HuH-7.5 (cell line): ENCODE data around the gene PRODH2.
"Not testable (repeated sequence)": the region's sequence is repeated elsewhere in the genome, so short reads cannot be mapped to it uniquely, and the experiment has no call there.

Experiments used
- DNase-seq: peaks from one replicate; pipeline ENCODE4 v3.0.0; 2011; ENCODE audit warnings: low spot score

PRODH2 gene

DNA sequence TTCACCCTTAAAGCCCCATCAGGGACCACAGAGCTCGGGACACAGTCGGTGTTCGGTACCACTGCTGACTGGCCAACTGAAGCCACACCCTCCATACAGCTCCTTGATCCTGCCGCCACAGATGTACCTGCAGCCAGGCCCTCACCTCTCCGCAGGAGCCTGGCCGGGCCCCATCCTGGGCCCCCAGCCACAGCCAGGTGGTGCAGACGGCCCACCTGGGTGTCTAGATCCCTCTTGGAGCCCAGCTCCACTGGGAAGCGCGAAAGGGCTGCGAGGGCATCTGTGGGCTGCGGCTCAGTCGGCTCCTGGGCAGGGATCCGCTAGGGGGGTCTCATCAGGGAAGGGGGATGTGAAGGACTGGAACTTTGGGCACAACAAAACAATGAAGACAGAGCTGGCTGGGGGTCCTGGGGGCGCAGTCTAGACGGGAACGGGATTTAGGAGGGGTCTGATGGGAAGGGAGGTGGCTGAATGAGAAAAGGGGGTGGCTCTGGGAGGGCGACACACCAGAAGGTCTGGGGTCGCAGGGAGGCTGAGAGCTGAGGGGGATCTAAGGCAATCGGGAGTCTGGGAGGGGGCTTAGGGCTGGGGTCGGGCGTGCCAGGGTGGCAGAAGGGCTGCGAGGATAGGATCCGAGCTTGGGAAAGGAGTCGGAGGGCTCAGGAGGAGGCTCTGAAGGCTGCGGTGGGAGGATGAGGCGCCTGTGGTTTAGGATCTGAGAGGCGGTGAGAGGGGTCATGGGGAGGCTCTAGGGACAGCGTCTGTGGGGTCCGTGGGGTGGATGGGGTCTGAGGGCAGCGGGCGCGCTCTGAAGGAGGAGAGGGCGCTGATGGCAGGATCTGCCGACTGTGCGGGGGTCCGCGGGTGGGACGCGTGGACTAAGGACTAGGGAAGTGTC is 15.8 kb downstream of the PRODH2 start:
- no peak for DNase-seq

DNA sequence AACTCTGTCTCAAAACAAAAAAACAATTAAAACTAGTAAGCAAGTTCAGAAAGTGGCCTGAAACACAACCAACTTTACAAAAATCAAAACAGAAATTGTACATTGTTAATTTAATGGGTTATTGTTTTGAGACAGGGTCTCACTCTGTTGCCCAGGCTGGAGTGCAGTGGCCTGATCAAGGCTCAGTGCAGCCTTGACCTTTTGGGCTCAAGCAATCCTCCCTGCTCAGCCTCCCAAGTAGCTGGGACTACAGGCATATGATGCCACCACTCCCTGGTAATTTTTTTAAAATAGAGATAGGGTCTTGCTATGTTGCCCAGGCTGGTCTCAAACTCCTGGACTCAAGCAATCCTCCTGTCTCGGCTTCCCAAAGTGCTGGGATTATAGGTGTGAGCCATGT is 17.1 kb downstream of the PRODH2 start:
- DNase-seq: not testable (repeated sequence)

DNA sequence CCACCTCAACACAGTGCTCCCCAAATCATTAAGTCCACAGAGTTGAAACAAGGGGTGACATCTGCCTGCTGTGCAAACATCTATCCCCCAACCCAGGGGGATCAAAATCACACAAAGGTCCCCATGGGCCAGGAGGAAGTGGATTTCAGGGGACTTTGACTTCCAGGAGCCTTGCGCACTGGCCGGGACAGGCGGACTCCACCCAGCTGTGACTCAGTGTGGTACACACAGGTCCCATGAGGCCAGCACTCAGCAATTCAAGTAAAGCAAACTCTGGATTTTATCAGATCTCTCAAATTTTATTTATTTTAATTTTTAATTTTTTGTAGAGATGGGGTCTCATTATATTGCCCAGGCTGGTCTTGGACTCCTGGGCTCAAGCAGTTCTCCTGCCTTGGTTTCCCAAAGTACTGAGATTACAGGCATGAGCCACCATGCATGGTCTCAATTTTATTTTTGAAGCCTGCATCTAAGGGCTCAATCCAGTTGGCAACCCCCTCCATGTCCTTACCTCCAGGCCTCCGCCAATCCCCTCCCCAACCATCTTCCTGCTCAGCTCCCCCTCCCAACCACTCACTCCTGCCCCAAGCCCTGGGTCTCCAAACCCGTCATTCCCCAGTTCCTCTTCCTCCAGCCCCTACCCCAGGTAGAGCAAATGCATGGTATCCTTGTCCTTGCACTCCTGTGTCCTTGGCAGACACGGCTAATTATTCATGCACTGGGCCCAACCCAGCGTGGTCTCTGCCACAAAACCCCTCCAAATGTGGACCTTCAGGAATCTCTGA is 19.1 kb downstream of the PRODH2 start:
- DNase-seq: no peak

DNA sequence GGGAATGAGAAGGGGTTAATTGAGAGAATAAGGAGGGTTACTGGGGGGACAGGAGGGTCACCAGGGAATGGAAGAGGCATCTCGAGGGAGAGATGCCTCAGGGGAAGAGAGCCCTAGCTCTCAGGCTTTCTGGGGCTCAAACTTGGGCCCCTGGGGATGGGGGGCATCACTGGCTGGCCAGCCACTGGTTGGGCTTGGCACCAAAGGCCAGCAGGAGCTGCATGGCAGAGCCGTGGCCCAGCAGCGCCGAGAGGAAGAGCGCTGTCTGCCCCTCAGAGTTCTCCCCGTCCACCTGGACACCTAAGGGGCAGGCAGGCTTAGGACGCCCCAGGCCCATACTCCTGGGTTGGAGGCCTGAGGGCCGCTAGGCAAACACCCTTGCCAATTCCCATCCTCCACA is 19.8 kb downstream of the PRODH2 start:
- no peak for DNase-seq

DNA sequence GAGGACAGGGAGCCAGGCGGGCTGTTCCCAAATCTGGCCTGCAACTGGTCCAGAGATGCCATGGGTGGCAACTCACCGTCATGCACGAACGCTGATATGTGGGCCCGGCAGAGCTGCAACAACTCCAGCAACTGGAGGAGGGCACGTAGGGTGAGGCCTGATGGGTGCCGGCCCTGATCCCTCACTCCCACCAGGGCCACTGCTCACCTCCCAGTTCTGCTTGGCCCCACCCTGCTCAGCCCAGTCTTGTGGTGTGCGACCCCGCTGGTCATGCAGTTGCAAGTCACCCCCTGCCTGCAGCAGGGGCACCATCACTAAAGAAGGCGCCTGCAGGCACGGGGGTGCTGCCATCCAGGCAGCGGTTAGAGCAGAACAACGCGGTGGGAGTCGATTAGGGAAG is 20.3 kb downstream of the PRODH2 start:
- no peak for DNase-seq

DNA sequence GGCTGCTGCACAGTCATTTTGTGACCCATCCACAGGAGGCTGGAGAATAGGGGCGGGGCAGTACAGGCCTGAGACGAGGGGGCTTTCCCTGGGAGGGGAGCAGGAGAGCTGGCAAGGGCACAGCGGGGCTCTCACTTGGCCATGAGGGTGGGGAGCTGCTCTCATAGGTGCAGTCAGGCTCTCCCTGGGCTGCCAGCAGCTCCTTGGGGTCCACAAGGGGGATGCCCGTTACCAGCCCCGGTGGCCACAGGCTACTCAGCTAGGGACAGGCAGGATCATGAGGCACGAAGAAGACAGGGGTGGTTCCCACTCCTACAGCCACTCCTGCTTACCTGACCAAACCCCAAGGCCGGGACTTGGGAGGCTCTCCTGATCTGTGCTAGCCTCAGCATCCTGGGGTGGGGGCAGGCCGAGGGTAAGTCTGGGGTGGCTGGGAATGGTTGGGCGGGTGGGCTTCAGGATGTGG is 20.8 kb downstream of the PRODH2 start:
- DNase-seq: no peak

DNA sequence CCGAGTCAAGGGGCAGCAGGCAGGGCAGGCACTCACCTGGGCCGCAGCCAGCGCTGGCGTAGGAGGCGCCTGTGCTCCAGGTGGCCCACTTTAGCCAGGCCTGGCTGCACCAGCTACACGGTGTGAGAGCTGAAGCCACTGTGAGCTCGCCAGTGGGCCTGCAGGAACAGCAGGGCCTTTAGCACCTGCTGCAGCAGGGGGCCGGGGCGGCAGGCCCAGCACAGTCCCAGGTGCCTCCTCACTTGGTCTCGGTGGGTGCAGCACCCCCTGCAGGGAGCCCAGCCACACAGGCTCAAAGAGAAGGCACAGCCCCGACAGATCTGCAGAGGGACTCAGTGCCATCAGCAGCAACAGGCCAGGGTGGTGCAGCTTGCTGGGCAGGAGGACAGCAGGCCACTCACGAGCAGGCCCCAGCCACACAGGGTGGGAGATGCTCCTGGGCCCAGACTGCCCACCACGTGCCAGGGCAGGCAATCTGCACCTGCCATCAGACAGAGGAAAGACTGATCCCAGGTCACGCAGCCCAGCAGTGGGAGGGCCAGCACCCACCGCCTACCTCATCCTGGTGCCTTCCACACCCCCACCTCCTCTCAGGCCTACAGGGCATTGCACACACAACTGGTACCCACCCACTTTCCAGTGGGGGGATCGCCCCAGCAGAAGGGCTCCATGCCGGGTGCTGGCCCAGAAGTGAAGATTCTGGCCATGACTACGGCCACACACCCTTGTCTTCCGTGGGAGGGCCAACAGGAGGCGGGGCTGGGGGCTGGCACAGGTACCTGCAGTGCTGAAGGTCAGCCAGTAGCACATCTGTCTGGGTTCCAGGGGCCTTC is 21.4 kb downstream of the PRODH2 start:
- peak; percentile 55 for DNase-seq

DNA sequence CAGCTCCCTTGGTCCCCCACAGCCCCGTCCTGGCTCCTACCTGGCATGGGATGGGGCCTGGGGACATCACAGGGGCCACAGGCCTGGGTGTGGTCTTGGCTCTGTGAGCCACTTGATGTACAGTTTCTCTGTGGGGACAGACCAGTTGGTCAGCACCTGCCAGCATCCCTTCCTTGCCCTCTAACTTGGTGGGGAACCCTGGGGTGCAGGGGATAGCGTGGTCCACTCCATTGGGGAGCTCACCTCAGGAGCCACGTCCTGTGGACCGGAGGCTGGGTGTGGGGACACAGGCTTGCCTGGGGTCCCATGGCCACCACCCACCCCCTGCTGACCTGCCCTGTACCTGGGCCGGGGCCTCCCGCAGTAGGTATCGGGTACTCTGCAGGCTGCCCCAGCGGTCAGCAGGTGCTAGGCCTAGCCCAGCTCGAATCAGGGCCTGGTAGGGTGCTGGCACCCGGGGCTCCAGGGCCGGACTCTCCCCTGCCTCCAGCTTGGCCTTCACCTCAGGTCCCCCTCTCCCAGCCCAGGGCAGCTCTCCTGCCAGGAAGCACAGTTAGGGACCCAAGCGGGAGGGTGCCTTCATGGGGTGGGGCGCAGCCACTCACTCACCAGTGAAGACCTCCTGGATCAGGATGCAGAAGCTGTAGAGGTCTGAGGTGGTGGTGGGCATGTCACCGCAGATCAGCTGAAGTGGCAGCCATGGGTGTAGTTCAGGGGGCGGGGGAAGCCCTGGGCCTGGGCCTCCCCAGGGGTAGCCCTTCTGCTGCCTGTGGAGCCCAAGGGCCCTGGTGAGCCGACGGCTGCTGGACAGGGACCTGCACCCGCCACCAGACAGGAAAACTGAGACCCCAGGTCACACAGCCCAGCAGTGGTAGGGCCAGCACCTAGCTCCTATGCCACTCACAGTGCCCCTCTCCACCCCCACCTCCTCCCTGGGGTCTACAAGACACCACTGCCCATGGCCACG is 22.4 kb downstream of the PRODH2 start:
- no peak for DNase-seq

DNA sequence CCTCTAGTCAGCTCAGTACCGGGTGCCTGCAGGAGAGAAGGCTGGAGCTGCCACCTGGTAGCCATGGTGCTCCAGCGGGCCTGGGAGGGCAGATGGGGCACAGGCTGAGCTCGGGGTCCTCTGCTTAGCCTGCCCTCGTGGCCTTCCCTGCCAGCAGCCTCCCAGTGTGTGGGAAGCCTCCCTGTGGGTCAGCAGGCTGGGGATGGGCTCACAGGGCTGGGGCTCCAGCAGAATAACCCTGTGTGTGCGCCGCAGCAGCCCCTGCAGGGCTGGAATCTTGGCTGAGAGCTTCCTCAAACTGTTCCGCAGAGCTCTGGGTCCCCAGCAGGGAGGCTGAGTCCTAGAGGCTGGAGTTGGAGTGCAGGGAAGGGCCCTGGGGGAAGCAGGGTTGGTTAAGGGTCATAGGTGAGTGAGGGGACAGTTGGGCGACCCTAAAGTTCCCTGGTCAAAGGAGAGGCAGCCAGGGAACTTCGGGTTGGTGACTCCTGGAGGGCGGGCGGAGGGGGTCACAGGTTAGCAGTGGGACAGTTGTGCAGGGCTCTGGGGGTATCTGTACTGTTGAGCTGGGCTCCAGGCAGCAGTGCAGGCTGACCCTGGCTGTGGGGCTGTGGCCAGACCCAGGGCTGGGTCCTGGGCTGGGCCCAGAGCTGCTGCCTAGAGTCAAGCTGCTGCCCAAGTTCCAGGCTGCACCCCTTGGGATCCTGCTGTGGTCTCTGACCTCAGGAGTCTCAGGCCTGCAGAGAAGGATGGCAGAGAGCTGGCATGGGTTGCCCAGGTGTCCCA is 23.3 kb downstream of the PRODH2 start:
- no peak for DNase-seq

DNA sequence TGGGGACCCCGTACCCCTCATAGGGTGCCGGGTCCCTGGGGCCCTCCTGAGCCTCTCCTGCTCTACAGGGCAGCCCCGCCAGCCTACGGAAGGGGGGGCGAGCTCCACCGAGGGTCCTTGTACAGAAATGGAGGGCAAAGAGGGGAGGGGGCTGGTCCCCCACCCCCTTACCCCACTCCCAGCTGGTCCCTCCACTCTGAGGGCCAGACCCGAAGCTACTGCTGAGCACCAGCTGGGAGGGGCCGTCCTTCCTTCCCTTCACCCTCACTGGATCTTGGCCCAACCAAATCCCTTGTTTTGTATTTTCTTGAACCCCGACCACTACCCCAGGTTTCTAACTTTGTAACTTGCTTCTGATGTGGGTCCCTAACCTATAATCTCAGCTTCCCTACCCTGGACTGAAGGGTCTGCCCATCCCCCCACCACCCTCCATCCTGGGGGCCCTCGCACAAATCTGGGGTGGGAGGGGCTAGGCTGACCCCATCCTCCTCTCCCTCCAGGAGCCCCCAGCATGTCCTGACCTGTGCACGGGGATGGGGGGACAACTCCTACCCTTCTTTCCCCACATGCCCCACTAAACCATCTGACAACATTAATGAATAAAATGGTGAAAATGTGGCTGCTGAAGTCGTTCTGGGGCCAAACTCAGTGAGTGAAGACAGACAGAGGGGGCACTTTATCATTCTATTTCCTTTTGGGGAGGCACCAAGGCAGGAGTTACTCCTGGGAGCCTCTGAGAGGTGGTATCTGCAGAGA is 24.3 kb downstream of the PRODH2 start:
- DNase-seq: no peak

DNA sequence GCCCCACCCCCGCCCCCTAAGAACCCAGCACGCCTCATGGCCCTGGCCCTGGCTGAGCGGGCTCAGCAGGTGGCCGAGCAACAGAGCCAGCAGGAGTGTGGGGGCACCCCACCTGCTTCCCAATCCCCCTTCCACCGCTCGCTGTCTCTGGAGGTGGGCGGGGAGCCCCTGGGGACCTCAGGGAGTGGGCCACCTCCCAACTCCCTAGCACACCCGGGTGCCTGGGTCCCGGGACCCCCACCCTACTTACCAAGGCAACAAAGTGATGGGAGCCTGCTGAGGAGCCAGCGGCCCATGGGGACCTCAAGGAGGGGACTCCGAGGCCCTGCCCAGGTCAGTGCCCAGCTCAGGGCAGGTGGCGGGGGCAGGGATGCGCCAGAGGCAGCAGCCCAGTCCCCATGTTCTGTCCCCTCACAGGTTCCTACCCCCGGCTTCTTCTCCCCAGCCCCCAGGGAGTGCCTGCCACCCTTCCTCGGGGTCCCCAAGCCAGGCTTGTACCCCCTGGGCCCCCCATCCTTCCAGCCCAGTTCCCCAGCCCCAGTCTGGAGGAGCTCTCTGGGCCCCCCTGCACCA is 25.3 kb downstream of the PRODH2 start:
- DNase-seq: no peak

DNA sequence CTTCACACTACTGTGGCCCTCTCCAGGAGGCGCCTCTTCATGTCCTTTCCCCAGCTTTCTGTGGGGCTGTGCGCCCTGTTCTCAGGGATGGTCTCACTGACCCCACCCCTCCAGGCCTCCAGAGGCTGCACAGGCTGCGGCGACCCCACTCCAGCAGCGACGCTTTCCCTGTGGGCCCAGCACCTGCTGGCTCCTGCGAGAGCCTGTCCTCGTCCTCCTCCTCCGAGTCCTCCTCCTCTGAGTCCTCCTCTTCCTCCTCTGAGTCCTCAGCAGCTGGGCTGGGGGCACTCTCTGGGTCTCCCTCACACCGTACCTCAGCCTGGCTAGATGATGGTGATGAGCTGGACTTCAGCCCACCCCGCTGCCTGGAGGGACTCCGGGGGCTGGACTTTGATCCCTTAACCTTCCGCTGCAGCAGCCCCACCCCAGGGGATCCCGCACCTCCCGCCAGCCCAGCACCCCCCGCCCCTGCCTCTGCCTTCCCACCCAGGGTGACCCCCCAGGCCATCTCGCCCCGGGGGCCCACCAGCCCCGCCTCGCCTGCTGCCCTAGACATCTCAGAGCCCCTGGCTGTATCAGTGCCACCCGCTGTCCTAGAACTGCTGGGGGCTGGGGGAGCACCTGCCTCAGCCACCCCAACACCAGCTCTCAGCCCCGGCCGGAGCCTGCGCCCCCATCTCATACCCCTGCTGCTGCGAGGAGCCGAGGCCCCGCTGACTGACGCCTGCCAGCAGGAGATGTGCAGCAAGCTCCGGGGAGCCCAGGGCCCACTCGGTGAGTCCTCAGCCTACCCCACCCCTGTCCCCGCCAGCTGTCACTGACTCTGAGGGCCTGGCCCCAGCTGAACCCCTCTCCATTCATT is 26.1 kb downstream of the PRODH2 start:
- DNase-seq: peak; percentile 75

DNA sequence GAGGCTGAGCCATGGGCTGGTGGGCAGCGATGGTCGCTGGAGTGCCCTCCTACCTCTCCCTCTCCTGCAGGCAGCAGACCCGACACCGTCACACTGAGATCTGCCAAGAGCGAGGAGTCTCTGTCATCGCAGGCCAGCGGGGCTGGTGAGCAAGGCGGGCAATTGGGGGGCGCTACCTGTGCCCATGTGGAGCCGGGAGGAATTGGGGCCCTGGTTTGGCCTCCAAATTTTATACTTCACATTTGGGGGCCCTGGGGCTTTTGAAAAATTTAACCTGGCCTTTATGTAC is 27.4 kb downstream of the PRODH2 start:
- no peak for DNase-seq

DNA sequence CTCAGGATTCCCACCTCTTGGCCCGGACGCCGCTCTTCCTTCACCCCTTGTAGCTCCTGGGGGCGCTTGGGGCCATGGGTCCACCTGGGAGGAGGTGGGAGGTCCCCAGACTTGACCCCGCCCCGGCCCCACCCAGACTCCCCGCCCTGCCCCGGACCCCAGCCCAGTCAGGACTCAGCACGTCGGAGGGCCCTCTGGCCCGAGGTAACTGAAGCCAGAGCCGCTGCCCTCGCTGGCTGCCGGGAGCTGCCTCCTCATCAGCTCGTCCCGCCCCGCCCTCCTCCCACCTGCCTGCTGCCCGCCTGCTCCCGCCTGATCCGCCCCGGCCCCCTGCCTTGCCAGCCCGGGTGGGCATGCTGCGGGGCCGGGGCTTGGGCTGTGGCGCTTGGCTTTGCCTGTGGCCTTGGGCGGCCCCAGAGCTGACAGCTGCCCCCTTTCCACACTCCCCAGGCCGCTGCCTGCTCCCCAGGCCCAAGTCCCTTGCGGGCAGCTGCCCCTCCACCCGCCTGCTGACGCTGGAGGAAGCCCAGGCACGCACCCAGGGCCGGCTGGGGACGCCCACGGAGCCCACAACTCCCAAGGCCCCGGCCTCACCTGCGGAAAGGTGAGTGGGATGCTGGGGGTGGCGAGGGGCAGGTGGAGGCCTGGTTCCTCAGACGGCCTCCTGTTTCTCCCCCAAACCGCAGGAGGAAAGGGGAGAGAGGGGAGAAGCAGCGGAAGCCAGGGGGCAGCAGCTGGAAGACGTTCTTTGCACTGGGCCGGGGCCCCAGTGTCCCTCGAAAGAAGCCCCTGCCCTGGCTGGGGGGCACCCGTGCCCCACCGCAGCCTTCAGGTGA is 27.9 kb downstream of the PRODH2 start:
- no peak for DNase-seq

DNA sequence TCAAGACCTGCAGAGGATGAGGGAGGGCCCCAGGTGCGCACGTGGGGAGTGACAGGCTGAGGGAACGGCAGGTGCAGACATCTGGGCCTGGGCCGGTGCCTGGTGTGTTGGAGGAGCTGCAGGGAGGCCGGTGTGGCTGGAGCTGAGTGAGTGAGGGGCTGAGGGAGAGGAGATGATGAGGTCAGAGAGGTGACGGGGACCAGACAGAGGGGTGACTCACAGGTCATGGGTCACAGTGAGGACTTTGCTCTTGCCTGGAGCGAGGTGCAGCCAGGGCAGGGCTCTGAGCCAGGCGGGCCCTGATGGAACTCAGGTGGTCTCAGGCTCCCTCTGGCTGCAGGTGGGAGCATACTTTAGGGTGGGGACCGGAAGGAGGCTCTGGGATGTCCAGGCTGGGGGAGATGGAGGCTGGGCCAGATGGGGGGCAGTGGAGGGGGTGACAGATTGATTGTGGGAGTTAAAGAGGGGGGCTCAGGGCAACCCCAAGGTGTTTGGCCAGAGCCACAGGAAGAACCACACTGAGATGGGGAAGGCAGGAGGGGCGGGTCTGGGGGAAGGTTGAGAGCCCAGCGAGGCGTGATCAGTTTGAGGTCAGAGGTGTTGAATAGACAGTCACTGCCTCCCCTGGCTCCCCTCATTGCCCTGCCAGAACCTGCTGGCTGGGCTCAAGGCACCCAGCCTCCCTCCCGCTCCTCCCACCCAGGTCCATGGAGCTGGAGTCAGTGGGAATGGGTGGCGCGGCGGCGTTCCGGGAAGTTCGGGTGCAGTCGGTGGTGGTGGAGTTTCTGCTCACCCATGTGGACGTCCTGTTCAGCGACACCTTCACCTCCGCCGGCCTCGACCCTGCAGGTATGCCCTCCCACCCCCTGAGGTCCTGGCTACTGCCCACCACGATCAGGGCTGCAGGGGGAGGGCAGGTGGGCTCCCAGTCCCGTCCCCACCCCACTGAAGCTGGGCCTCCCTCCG is 28.9 kb downstream of the PRODH2 start:
- DNase-seq: no peak

DNA sequence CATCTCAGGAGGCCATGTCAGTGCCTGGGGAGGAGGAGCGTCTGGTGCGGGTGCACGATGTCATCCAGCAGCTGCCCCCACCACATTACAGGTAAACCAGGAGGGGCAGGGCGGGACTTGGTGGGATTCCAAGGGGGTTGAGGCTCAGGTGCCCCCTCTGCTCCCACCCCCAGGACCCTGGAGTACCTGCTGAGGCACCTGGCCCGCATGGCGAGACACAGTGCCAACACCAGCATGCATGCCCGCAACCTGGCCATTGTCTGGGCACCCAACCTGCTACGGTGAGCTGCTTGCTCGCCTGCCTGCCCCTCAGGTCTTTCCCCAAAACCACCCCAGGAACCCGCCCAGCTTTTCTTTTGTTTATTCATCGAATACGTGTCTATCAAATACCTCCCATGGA is 30.1 kb downstream of the PRODH2 start:
- no peak for DNase-seq
